MCF 10A (cell line): ENCODE results near the gene C1orf87. TPM values are rescaled to one million over a fixed set of nuclear protein-coding genes. Genes with fewer than 3 reads are reported as not detected.

ENCODE experiments used
- BruUV-seq: library from RNA; stranded (reverse); fragments of 400-500 nt; replicated peaks from 2 replicates; lab custom pipeline; 2021; lab: Mats Ljungman, UMichigan
- CTCF ChIA-PET: fragments of 300-600 bp; sonication (Branson Sonifier 250); formaldehyde crosslinking; extraction: SDS; loops from one replicate; lab custom pipeline; 2021; ENCODE audit warnings: antibody characterized with exemption, inconsistent platforms; lab: Yijun Ruan, JAX
- POLR2A ChIA-PET: fragments of 300-600, 350-650 bp; sonication (Branson Sonifier 250); formaldehyde crosslinking; extraction: SDS; loops from one replicate; lab custom pipeline; 2020; ENCODE audit warnings: antibody characterized with exemption, inconsistent platforms; lab: Yijun Ruan, JAX
- DNase-seq: peaks from one replicate; pipeline ENCODE4 v3.0.0-alpha.2; 2018; ENCODE audit not compliant: unreplicated experiment
- H3K27ac Mint-ChIP-seq: one replicate; pipeline ENCODE4 v1.8.0; 2022; ENCODE audit warnings: mild to moderate bottlenecking, low read depth, mixed read lengths; ENCODE audit not compliant: unreplicated experiment
- H3K27me3 Mint-ChIP-seq: one replicate; pipeline ENCODE4 v1.8.0; 2022; ENCODE audit warnings: mixed read lengths; ENCODE audit not compliant: insufficient read depth, unreplicated experiment
- H3K36me3 Mint-ChIP-seq: one replicate; pipeline ENCODE4 v1.8.0; 2022; ENCODE audit warnings: mild to moderate bottlenecking, moderate library complexity, mixed read lengths; ENCODE audit not compliant: insufficient read depth, unreplicated experiment
- H3K4me1 Mint-ChIP-seq: one replicate; pipeline ENCODE4 v1.8.0; 2022; ENCODE audit warnings: mixed read lengths; ENCODE audit not compliant: insufficient read depth, unreplicated experiment
- H3K4me3 Mint-ChIP-seq: one replicate; pipeline ENCODE4 v1.8.0; 2022; ENCODE audit warnings: mild to moderate bottlenecking, moderate library complexity, mixed read lengths; ENCODE audit not compliant: unreplicated experiment
- H3K9me3 Mint-ChIP-seq: one replicate; pipeline ENCODE4 v1.8.0; 2022; ENCODE audit warnings: mixed read lengths; ENCODE audit not compliant: unreplicated experiment
- intact Hi-C: fragments of 100-400 bp; cut with micrococcal nuclease; formaldehyde crosslinking; loops from 2 replicates; pipeline ENCODE4 v1.14.1; 2022
- total RNA-seq: library from RNA; stranded (reverse); gene quantifications from 2 replicates; pipeline ENCODE4 v1.2.3, GENCODE V29; 2022
- TF ChIP-seq, protein P1 (sequence below): fragments of 200-600 bp; IDR thresholded peaks from one replicate; pipeline ENCODE4 v1.8.0; 2022; ENCODE audit warnings: antibody characterized with exemption, mild to moderate bottlenecking; ENCODE audit not compliant: unreplicated experiment

The C1orf87 gene
- total RNA-seq, 1 experiment from 2014 or later = not detected

DNA sequence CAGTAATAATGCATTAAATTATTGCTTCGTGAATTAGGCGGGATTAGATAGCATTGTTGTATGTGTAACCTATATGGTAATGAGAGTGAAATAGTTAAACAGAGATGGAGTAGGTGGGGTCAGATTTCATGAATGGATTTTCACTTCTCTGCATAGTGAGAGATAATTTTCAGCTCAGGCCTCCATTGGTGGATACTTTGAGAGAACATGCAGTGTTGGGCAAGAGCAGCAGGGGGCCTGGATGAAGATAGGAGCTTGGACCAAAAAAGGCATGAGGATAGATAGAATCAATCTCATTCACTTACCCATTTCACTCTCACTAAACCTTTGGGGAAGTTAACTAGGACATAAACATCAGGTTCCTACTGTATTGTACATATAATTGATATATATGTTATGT is 39.5 kb upstream of the C1orf87 start:
- H3K4me3 Mint-ChIP-seq = no peak overlapping the region
- intact Hi-C loops = no loop called here
- H3K36me3 Mint-ChIP-seq = no peaks in the 10 kb centered on the region
- no peak overlapping the region for H3K27ac Mint-ChIP-seq
- H3K4me1 Mint-ChIP-seq = no peaks in the 10 kb centered on the region
- peaks cover 52% of the 10 kb centered on the region for H3K27me3 Mint-ChIP-seq
- ChIA-PET CTCF (interaction anchor here (0.7 kb wide), 1 partner anchor 9 kb away, joined by 3 read pairs; no protein-coding TSS in a partner anchor), POLR2A (no interaction called here)
- DNase-seq = no peak
- BruUV-seq = no TSS peak
- TF ChIP-seq, protein P1, sequence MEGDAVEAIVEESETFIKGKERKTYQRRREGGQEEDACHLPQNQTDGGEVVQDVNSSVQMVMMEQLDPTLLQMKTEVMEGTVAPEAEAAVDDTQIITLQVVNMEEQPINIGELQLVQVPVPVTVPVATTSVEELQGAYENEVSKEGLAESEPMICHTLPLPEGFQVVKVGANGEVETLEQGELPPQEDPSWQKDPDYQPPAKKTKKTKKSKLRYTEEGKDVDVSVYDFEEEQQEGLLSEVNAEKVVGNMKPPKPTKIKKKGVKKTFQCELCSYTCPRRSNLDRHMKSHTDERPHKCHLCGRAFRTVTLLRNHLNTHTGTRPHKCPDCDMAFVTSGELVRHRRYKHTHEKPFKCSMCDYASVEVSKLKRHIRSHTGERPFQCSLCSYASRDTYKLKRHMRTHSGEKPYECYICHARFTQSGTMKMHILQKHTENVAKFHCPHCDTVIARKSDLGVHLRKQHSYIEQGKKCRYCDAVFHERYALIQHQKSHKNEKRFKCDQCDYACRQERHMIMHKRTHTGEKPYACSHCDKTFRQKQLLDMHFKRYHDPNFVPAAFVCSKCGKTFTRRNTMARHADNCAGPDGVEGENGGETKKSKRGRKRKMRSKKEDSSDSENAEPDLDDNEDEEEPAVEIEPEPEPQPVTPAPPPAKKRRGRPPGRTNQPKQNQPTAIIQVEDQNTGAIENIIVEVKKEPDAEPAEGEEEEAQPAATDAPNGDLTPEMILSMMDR = no peak
- H3K9me3 Mint-ChIP-seq = no peaks in the 10 kb centered on the region

DNA sequence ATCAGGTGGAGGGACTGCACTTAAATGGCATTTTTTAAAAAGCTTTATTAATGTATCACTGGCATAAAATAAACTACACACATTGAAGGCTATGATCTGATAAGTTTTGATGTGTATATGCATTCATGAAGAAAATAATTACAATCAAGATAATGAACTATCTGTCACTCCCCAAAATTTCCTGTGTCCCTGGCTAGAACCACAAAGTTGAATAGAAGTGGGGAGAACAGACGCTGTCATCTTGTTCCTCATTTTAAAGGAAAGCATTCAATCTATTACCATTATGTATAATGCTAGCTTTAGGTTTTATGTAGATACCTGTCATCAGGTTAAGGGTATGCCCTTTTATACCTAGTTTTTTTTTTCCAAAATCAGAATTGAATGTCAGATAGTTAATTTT is 38.1 kb upstream of the C1orf87 start:
- TF ChIP-seq, protein P1 = no peak
- Mint-ChIP-seq H3K36me3 (no peaks in the 10 kb centered on the region), H3K27ac (no peak overlapping the region), H3K4me3 (no peak overlapping the region), H3K9me3 (no peaks in the 10 kb centered on the region), H3K4me1 (no peaks in the 10 kb centered on the region), H3K27me3 (peaks cover 40% of the 10 kb centered on the region)
- ChIA-PET POLR2A (no interaction called here), CTCF (interaction anchor here (1.2 kb wide), 1 partner anchor 135 kb away, joined by 3 read pairs; no protein-coding TSS in a partner anchor)
- BruUV-seq = no TSS peak
- DNase-seq = no peak
- intact Hi-C loops = no loop called here

DNA sequence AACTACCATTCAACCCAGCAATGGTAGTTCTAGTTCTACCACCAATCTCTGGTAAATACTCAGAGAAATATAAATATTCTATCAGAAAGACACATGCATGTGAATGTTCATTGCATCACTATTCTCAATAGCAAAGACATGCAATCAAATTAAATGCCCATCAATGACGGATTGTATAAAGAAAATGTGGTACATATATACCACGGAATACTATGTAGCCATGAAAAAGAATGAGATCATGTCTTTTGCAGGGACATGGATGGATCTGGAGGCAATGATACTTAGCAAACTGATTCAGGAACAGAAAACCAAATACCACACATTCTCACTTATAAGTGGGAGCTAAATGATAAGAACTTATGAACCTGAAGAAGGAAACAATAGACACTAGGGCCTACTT is 37.5 kb upstream of the C1orf87 start:
- intact Hi-C loops = no loop called here
- H3K9me3 Mint-ChIP-seq = no peaks in the 10 kb centered on the region
- no peak for DNase-seq
- POLR2A ChIA-PET = no interaction called here
- no peak overlapping the region for H3K27ac Mint-ChIP-seq
- TF ChIP-seq, protein P1 = no peak
- peaks cover 34% of the 10 kb centered on the region for H3K27me3 Mint-ChIP-seq
- H3K36me3 Mint-ChIP-seq = no peaks in the 10 kb centered on the region
- CTCF ChIA-PET = interaction anchor here (0.6 to 0.8 kb wide), 3 partner anchors 17 to 938 kb away, joined by 3 read pairs; no protein-coding TSS in a partner anchor
- no TSS peak for BruUV-seq
- H3K4me3 Mint-ChIP-seq = no peak overlapping the region
- H3K4me1 Mint-ChIP-seq = no peaks in the 10 kb centered on the region

DNA sequence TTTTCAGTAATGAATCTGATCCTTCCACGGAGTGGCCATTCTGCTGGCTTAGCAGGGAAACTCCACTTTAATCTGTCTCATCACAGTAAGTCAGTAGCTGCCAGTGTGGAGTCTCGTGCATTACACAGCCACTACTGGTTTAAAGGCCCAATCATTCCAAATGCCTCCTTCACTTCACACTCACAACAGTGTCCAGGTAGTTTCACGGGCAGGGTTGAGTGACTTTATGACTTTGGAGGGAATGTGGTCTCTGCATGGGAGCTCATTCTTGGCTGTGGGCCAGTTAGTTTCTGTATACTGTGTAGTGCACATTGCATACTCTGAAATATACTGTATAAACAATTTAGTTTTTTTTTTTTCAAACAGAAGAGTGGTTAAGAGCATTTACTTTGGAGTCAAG is 34.6 kb upstream of the C1orf87 start:
- H3K27ac Mint-ChIP-seq = no peak overlapping the region
- H3K4me1 Mint-ChIP-seq = no peaks in the 10 kb centered on the region
- intact Hi-C loops = loop anchor here (10.0 kb wide), 1 partner anchor 63 kb away; no protein-coding TSS in a partner anchor
- POLR2A ChIA-PET = no interaction called here
- H3K4me3 Mint-ChIP-seq = no peak overlapping the region
- no peaks in the 10 kb centered on the region for H3K9me3 Mint-ChIP-seq
- no peak for DNase-seq
- CTCF ChIA-PET = interaction anchor here (0.7 kb wide), 1 partner anchor 131 kb away, joined by 4 read pairs; no protein-coding TSS in a partner anchor
- H3K27me3 Mint-ChIP-seq = peaks cover 33% of the 10 kb centered on the region
- TF ChIP-seq, protein P1 = no peak
- H3K36me3 Mint-ChIP-seq = no peaks in the 10 kb centered on the region
- no TSS peak for BruUV-seq
